ENCODE measurements around the gene B3GNT4. TPM values are rescaled to one million over a fixed set of nuclear protein-coding genes. Genes with fewer than 3 reads are reported as not detected.

Gene B3GNT4
- total and polyA plus RNA-seq, 2 of the 13 experiments (the other 11 are each of a cell fraction or from before 2014, with no cell fraction given), result 0.04 to 0.21 TPM

DNA sequence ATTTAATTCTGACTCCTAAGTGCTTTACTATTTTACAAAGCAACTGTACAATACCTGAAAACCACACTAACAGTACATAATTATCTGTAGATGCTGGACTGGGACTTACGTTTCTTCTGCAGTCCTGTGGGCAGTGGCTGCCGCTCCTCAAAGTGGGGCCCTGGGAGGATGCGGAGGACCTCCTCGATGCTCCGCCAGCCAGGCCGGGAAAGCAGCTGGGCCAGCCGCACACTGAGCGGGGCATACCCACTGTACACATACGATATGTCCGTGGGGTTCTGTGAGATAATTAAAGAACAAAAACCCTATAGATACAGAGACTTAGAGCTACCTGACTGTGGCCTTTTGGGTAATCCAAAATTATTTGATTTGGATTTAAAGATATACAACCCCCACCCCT, 29.2 kb downstream of the B3GNT4 start (continued):
- TF ChIP-seq MED13 (CRISPR knock-in tag; IDR thresholded peaks at IDR 0.05) (no peak), MIXL1 (CRISPR knock-in tag; IDR thresholded peaks at IDR 0.05) (no peak), HOXA3 (CRISPR knock-in tag; IDR thresholded peaks at IDR 0.05) (no peak), ZNF879 (CRISPR knock-in tag; IDR thresholded peaks at IDR 0.05) (no peak), CENPT (CRISPR knock-in tag; IDR thresholded peaks at IDR 0.05; ENCODE audit: low read depth) (no peak), ZNF616 (CRISPR knock-in tag; IDR thresholded peaks at IDR 0.05; ENCODE audit: low read depth) (no peak)
- TF ChIP-seq, protein P1, sequence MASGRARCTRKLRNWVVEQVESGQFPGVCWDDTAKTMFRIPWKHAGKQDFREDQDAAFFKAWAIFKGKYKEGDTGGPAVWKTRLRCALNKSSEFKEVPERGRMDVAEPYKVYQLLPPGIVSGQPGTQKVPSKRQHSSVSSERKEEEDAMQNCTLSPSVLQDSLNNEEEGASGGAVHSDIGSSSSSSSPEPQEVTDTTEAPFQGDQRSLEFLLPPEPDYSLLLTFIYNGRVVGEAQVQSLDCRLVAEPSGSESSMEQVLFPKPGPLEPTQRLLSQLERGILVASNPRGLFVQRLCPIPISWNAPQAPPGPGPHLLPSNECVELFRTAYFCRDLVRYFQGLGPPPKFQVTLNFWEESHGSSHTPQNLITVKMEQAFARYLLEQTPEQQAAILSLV (CRISPR knock-in tag; IDR thresholded peaks at IDR 0.05; ENCODE audit: borderline replicate concordance), result no peak

DNA sequence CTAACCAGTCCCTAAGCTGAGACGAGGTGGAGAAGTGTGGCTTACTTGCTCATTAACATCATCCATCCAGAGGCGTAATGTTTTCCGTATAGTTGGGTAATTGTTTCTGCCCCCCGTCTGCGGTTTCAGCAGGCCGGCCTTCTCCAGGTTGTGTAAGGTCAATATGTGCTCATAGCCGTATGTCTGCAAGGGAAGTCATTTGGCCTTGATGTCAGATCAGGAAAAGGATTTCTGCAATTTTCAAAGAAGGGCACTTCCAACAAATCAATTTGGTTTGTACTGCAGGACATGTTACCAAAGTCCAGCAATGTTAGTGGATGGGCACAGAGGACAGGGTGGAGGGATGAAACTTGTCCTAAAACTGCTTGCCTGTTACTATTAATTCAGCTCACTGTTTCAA, 32.2 kb downstream of the B3GNT4 start:
- intact Hi-C loops (cut with micrococcal nuclease; ENCODE audit: unreplicated experiment), result no loop called here
- H3K9ac ChIP-seq (ENCODE audit: insufficient read depth, low read depth, low read length), result no peak overlapping the region
- TF ChIP-seq NFIC (IDR thresholded peaks at IDR 0.05; ENCODE audit: low read length) (no peak), DMAP1 (CRISPR knock-in tag; IDR thresholded peaks at IDR 0.05) (no peak), TCF7L2 (IDR thresholded peaks at IDR 0.05; ENCODE audit: low read depth, low read length) (no peak), NCOA1 (CRISPR knock-in tag; IDR thresholded peaks at IDR 0.05) (no peak), PRMT3 (CRISPR knock-in tag; IDR thresholded peaks at IDR 0.05; ENCODE audit: borderline replicate concordance, low read depth) (no peak), TBP (CRISPR knock-in tag; IDR thresholded peaks at IDR 0.05) (no peak), ELF3 (CRISPR knock-in tag; IDR thresholded peaks at IDR 0.05) (no peak), SKI (IDR thresholded peaks at IDR 0.05; ENCODE audit: partially characterized antibody) (peak; percentile 44)
- TF ChIP-seq, protein P2, sequence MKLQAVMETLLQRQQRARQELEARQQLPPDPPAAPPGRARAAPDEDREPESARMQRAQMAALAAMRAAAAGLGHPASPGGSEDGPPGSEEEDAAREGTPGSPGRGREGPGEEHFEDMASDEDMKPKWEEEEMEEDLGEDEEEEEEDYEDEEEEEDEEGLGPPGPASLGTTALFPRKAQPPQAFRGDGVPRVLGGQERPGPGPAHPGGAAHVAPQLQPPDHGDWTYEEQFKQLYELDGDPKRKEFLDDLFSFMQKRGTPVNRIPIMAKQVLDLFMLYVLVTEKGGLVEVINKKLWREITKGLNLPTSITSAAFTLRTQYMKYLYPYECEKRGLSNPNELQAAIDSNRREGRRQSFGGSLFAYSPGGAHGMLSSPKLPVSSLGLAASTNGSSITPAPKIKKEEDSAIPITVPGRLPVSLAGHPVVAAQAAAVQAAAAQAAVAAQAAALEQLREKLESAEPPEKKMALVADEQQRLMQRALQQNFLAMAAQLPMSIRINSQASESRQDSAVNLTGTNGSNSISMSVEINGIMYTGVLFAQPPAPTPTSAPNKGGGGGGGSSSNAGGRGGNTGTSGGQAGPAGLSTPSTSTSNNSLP (IDR thresholded peaks at IDR 0.05; ENCODE audit: low read depth, low read length), result peak; percentile 48; the same call in 1 of the 2 replicates
- TF ChIP-seq, protein P3, sequence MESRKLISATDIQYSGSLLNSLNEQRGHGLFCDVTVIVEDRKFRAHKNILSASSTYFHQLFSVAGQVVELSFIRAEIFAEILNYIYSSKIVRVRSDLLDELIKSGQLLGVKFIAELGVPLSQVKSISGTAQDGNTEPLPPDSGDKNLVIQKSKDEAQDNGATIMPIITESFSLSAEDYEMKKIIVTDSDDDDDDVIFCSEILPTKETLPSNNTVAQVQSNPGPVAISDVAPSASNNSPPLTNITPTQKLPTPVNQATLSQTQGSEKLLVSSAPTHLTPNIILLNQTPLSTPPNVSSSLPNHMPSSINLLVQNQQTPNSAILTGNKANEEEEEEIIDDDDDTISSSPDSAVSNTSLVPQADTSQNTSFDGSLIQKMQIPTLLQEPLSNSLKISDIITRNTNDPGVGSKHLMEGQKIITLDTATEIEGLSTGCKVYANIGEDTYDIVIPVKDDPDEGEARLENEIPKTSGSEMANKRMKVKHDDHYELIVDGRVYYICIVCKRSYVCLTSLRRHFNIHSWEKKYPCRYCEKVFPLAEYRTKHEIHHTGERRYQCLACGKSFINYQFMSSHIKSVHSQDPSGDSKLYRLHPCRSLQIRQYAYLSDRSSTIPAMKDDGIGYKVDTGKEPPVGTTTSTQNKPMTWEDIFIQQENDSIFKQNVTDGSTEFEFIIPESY (CRISPR knock-in tag; IDR thresholded peaks at IDR 0.05), result 0 out of 2 replicates have a peak, but pooled peaks have one; percentile 38
- TF ChIP-seq, protein P4, sequence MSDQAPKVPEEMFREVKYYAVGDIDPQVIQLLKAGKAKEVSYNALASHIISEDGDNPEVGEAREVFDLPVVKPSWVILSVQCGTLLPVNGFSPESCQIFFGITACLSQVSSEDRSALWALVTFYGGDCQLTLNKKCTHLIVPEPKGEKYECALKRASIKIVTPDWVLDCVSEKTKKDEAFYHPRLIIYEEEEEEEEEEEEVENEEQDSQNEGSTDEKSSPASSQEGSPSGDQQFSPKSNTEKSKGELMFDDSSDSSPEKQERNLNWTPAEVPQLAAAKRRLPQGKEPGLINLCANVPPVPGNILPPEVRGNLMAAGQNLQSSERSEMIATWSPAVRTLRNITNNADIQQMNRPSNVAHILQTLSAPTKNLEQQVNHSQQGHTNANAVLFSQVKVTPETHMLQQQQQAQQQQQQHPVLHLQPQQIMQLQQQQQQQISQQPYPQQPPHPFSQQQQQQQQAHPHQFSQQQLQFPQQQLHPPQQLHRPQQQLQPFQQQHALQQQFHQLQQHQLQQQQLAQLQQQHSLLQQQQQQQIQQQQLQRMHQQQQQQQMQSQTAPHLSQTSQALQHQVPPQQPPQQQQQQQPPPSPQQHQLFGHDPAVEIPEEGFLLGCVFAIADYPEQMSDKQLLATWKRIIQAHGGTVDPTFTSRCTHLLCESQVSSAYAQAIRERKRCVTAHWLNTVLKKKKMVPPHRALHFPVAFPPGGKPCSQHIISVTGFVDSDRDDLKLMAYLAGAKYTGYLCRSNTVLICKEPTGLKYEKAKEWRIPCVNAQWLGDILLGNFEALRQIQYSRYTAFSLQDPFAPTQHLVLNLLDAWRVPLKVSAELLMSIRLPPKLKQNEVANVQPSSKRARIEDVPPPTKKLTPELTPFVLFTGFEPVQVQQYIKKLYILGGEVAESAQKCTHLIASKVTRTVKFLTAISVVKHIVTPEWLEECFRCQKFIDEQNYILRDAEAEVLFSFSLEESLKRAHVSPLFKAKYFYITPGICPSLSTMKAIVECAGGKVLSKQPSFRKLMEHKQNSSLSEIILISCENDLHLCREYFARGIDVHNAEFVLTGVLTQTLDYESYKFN (CRISPR knock-in tag; conservative IDR thresholded peaks at IDR 0.05), result peak; percentile 59

More for the DNA sequence above, 32.2 kb downstream of the B3GNT4 start:
- Histone ChIP-seq H3K4me3 (replicated peaks in 1 of 3; ENCODE audit: insufficient read depth in 1 of 3, low read depth in 2 of 3, low read length in 3 of 3) (no peak overlapping the region), H3K36me3 (replicated peaks in 1 of 2; ENCODE audit: control insufficient read depth in 1 of 2, insufficient read depth in 2 of 2, low read length in 2 of 2) (peaks cover 6 to 49% of the 10 kb centered on the region in 2 experiments), H3K4me2 (ENCODE audit: low read depth, low read length) (no peak overlapping the region), H3K4me1 (ENCODE audit: insufficient read depth, low read length) (no peaks in the 10 kb centered on the region), H4K20me1 (ENCODE audit: insufficient read depth, low read length) (no peaks in the 10 kb centered on the region), H3K27ac (ENCODE audit: extremely low read length, insufficient read depth, low read length) (peak overlapping the region; percentile 50), H2AFZ (ENCODE audit: low read length) (no peak overlapping the region), H3K9me3 (ENCODE audit: low read length) (no peaks in the 10 kb centered on the region), H3K79me2 (ENCODE audit: insufficient read depth, low read length) (no peaks in the 10 kb centered on the region), H3K27me3 (ENCODE audit: control insufficient read depth in 1 of 2, insufficient read depth in 2 of 2, low read length in 2 of 2) (no peaks in the 10 kb centered on the region)
- no TSS peak for BruUV-seq (replicated peaks)
- no peak for DNase-seq (ENCODE audit: low spot score)
- ATAC-seq, result peak; percentile 76
- peak; percentile 34 for FAIRE-seq
- in situ Hi-C loops (cut with HindIII; ENCODE audit: extremely low pct_ligation_motif_present, low pct_unique_long_range_greater_than_20kb), result no loop called here
- 72% methylated on average over 7 of the region's 7 CpGs for WGBS (ENCODE audit: low lambda C conversion rate)
- POLR2A ChIA-PET, result no interaction called here
- CTCF ChIA-PET (ENCODE audit: low intra/inter-chr PET ratio, low total read pairs), result no interaction called here

All from HepG2 (cell line).